Karpas-422 (cell line): ENCODE data around the gene BCL11A. TPM values are rescaled to one million over a fixed set of nuclear protein-coding genes. Genes with fewer than 3 reads are reported as not detected.

Experiments used
- DNase-seq: peaks from one replicate; pipeline ENCODE4 v3.0.0-alpha.2; 2015
- H2AFZ ChIP-seq: fragments of 200-600 bp; sonication (generic); 2 replicates; pipeline ENCODE4 v1.6.1; 2014; ENCODE audit warnings: antibody characterized with exemption, low read length, mixed read lengths
- H3K27ac ChIP-seq: fragments of 200-600 bp; sonication (generic); 2 replicates; pipeline ENCODE4 v1.5.1; 2014; ENCODE audit warnings: mild to moderate bottlenecking, low read length, moderate library complexity
- H3K27me3 ChIP-seq: fragments of 200-600 bp; sonication (generic); 2 replicates; pipeline ENCODE4 v1.6.1; 2014; ENCODE audit warnings: low read length, mixed read lengths
- H3K36me3 ChIP-seq: fragments of 200-600 bp; sonication (generic); 2 replicates; pipeline ENCODE4 v1.6.1; 2014; ENCODE audit warnings: low read length, mixed read lengths; ENCODE audit not compliant: insufficient read depth
- H3K4me1 ChIP-seq: fragments of 200-600 bp; sonication (generic); 2 replicates; pipeline ENCODE4 v1.6.1; 2014; ENCODE audit warnings: mild to moderate bottlenecking, low read length, mixed read lengths
- H3K4me2 ChIP-seq: fragments of 200-600 bp; sonication (generic); 2 replicates; pipeline ENCODE4 v1.6.1; 2014; ENCODE audit warnings: low read length, low read depth, mild to moderate bottlenecking; ENCODE audit not compliant: poor library complexity, severe bottlenecking
- H3K4me3 ChIP-seq: fragments of 200-600 bp; sonication (generic); 2 replicates; pipeline ENCODE4 v1.5.1; 2014; ENCODE audit warnings: mild to moderate bottlenecking, antibody characterized with exemption, low read length, mixed read lengths
- H3K79me2 ChIP-seq: fragments of 200-600 bp; sonication (generic); 2 replicates; pipeline ENCODE4 v1.6.1; 2014; ENCODE audit warnings: mild to moderate bottlenecking, low read length, mixed read lengths
- H3K9ac ChIP-seq: fragments of 200-600 bp; sonication (generic); 2 replicates; pipeline ENCODE4 v1.6.0; 2014; ENCODE audit warnings: low read length
- H3K9me2 ChIP-seq: fragments of 200-600 bp; sonication (generic), shearing (Covaris generic); replicated peaks from 2 replicates; pipeline ENCODE4 v1.6.0; 2014; ENCODE audit warnings: mild to moderate bottlenecking, low read length, moderate library complexity; ENCODE audit not compliant: insufficient read depth
- H3K9me3 ChIP-seq: fragments of 300-700, 200-600 bp; sonication (generic); 2 replicates; pipeline ENCODE4 v1.6.1; 2014; ENCODE audit warnings: low read length, mixed read lengths
- H4K20me1 ChIP-seq: fragments of 200-600 bp; sonication (generic); 2 replicates; pipeline ENCODE4 v1.6.1; 2014; ENCODE audit warnings: mild to moderate bottlenecking, antibody characterized with exemption, low read length, low read depth; ENCODE audit not compliant: insufficient read depth
- total RNA-seq: library from RNA; depleted of rRNA; stranded (reverse); fragments of >200 nt; shearing (Covaris generic); gene quantifications from 2 replicates; pipeline ENCODE4 v1.2.3, GENCODE V29; 2014; ENCODE audit warnings: low replicate concordance

BCL11A gene
- total RNA-seq, 1 experiment from 2014 or later = 190 TPM

DNA sequence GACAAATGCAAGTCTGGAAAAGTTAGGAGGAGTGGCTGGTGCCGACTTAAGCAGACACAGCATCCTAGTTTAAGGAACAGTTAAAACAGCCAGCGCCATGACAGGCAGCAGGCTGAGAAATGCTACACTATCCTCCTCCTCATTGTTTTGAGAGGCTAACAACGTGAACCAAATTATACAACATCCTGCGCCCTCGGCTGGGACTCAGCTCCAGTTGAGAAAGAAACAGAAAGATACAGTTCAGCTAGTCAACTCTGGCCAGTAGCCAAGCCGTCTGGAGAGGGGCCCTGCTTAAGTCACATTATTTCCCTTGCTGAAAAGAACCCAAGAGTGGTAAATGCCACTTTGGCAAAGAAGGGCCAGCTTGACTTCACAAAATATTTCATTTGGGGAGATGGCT, 90.2 kb downstream of the BCL11A start:
- H3K4me1 ChIP-seq = peaks cover 4% of the 10 kb centered on the region; the same call in 1 of the 2 replicates
- DNase-seq = no peak
- H3K4me2 ChIP-seq = no peak overlapping the region
- H3K9ac ChIP-seq = no peak overlapping the region
- no peak overlapping the region for H3K27ac ChIP-seq
- H3K27me3 ChIP-seq = no peaks in the 10 kb centered on the region
- no peaks in the 10 kb centered on the region for H4K20me1 ChIP-seq
- no peak overlapping the region for H3K4me3 ChIP-seq
- H3K9me3 ChIP-seq = no peaks in the 10 kb centered on the region
- H3K9me2 ChIP-seq = peaks cover 2% of the 10 kb centered on the region; the same call in 1 of the 2 replicates
- peaks cover 54% of the 10 kb centered on the region for H3K36me3 ChIP-seq
- H2AFZ ChIP-seq = no peak overlapping the region
- peaks cover 77% of the 10 kb centered on the region for H3K79me2 ChIP-seq

DNA sequence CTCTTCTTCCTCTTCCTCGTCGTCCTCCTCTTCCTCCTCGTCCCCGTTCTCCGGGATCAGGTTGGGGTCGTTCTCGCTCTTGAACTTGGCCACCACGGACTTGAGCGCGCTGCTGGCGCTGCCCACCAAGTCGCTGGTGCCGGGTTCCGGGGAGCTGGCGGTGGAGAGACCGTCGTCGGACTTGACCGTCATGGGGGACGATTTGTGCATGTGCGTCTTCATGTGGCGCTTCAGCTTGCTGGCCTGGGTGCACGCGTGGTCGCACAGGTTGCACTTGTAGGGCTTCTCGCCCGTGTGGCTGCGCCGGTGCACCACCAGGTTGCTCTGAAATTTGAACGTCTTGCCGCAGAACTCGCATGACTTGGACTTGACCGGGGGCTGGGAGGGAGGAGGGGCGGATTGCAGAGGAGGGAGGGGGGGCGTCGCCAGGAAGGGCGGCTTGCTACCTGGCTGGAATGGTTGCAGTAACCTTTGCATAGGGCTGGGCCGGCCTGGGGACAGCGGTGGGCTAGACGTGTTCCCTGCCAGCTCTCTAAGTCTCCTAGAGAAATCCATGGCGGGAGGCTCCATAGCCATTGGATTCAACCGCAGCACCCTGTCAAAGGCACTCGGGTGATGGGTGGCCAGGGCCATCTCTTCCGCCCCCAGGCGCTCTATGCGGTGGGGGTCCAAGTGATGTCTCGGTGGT, 91.9 kb downstream of the BCL11A start:
- Histone ChIP-seq H3K9me2 (no peaks in the 10 kb centered on the region), H3K4me3 (no peak overlapping the region), H4K20me1 (no peaks in the 10 kb centered on the region), H3K27ac (no peak overlapping the region), H3K79me2 (peaks cover 82% of the 10 kb centered on the region), H3K27me3 (no peaks in the 10 kb centered on the region), H2AFZ (no peak overlapping the region), H3K4me1 (peaks cover 4% of the 10 kb centered on the region; the same call in 1 of the 2 replicates), H3K9ac (no peak overlapping the region), H3K36me3 (peaks cover 53% of the 10 kb centered on the region), H3K4me2 (no peak overlapping the region), H3K9me3 (no peaks in the 10 kb centered on the region)
- no peak for DNase-seq

DNA sequence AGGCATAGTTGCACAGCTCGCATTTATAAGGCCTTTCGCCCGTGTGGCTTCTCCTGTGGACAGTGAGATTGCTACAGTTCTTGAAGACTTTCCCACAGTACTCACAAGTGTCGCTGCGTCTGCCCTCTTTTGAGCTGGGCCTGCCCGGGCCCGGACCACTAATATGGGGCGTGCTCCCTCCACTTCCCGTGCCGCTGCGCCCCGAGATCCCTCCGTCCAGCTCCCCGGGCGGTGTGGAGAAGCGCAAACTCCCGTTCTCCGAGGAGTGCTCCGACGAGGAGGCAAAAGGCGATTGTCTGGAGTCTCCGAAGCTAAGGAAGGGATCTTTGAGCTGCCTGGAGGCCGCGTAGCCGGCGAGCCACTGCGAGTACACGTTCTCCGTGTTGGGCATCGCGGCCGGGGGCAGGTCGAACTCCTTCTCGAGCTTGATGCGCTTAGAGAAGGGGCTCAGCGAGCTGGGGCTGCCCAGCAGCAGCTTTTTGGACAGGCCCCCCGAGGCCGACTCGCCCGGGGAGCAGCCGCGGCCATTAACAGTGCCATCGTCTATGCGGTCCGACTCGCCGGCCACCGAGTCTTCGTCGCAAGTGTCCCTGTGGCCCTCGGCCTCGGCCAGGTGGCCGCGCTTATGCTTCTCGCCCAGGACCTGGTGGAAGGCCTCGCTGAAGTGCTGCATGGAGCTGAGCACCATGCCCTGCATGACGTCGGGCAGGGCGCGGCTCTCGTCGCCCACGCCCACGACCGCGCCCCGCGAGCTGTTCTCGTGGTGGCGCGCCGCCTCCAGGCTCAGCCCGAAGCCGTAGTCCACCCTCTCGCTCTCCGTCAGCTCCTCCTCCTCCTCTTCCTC, 92.7 kb downstream of the BCL11A start:
- H3K36me3 ChIP-seq = peaks cover 60% of the 10 kb centered on the region
- H3K9ac ChIP-seq = no peak overlapping the region
- H4K20me1 ChIP-seq = no peaks in the 10 kb centered on the region
- H3K4me2 ChIP-seq = no peak overlapping the region
- H3K79me2 ChIP-seq = peaks cover 82% of the 10 kb centered on the region
- H3K4me3 ChIP-seq = no peak overlapping the region
- H3K9me2 ChIP-seq = no peaks in the 10 kb centered on the region
- DNase-seq = no peak
- H3K27me3 ChIP-seq = no peaks in the 10 kb centered on the region
- H2AFZ ChIP-seq = no peak overlapping the region
- peaks cover 4% of the 10 kb centered on the region; the same call in 1 of the 2 replicates for H3K4me1 ChIP-seq
- no peaks in the 10 kb centered on the region for H3K9me3 ChIP-seq
- no peak overlapping the region for H3K27ac ChIP-seq

DNA sequence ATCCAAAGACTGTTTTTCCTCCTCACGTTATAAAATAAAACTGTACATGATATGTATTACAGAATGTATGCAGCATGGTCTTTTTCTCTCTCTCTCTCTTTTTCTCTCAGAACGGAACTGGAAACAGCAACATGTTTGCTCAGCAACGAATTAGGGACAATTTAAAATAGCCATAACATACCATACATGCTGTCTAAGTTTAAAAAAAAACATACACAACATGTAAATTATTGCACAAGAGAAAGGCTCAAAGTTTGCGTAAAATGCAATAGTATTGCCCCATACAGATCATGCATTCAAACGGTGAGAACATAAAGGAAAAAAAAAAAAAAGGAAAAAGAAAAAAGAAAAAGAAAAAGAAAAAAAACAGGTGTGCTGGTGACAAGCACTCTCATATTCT, 93.6 kb downstream of the BCL11A start:
- Histone ChIP-seq H3K9me3 (no peaks in the 10 kb centered on the region), H3K9me2 (no peaks in the 10 kb centered on the region), H4K20me1 (no peaks in the 10 kb centered on the region), H2AFZ (no peak overlapping the region), H3K27me3 (no peaks in the 10 kb centered on the region), H3K4me2 (no peak overlapping the region), H3K79me2 (peaks cover 82% of the 10 kb centered on the region), H3K27ac (no peak overlapping the region), H3K4me3 (no peak overlapping the region), H3K4me1 (peaks cover 4% of the 10 kb centered on the region; the same call in 1 of the 2 replicates), H3K36me3 (peaks cover 68% of the 10 kb centered on the region), H3K9ac (no peak overlapping the region)
- DNase-seq = no peak

DNA sequence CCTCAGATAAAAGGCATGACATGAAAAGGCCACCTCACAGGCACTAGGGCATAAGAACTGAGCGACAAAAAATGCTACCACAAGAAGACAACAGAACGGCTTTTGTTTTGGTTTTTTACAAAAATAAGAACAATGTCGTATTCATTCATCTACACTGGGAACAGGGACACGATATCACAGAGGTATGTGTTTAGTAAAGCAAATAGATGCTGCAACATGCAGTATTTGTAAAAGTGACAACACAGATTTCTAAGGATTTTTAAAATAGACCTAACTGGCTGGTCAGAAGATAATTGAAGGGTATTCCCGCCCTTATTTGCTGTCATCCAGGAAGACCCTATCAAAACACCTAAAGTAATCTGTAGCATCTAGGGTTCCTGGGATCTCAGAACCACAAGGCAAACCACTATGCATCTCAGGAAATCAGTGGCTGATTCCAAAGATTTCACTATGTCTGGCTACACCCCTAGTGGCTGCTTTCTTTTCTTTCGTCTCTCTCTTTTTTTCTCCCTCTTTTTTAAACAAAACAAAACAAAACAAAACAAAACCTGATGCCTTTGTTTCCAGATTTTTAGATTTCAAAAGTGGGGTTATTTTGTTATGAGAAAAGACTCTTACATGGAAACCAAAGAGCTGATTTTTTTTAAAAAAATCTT, 97.2 kb downstream of the BCL11A start:
- peak overlapping the region; percentile 5; the same call in 1 of the 2 replicates for H3K27ac ChIP-seq
- H3K9me2 ChIP-seq = no peaks in the 10 kb centered on the region
- H3K4me1 ChIP-seq = peaks cover 4% of the 10 kb centered on the region; the same call in 1 of the 2 replicates
- peaks cover 59% of the 10 kb centered on the region for H3K79me2 ChIP-seq
- no peaks in the 10 kb centered on the region for H3K9me3 ChIP-seq
- H2AFZ ChIP-seq = no peak overlapping the region
- no peak overlapping the region for H3K4me2 ChIP-seq
- peaks cover 51% of the 10 kb centered on the region for H3K36me3 ChIP-seq
- no peak overlapping the region for H3K9ac ChIP-seq
- no peak for DNase-seq
- H3K27me3 ChIP-seq = no peaks in the 10 kb centered on the region
- no peak overlapping the region for H3K4me3 ChIP-seq
- no peaks in the 10 kb centered on the region for H4K20me1 ChIP-seq

DNA sequence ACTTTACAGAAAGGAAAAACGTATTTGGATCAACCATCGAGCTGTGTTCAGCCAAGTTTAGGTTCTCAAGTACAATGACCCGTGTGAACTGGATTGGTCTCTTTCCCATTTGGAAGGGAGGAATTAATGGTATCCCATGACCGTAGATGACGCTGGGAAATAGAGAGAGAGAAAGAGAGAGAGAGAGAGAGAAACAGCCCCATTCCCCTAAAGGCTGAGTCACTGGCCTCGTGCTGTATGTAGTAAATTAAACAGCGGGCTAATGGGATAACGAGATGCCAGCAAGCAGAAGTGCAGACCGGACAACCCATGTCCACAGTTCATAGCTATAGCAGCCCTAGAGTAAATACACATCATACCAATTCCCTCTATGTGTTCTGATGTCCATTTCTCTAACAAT, 99.6 kb downstream of the BCL11A start:
- peaks cover 2% of the 10 kb centered on the region for H3K4me1 ChIP-seq
- peaks cover 32% of the 10 kb centered on the region for H3K36me3 ChIP-seq
- H3K9ac ChIP-seq = no peak overlapping the region
- no peaks in the 10 kb centered on the region for H3K27me3 ChIP-seq
- no peak overlapping the region for H3K4me3 ChIP-seq
- no peak overlapping the region for H3K27ac ChIP-seq
- no peaks in the 10 kb centered on the region for H4K20me1 ChIP-seq
- H2AFZ ChIP-seq = no peak overlapping the region
- no peak for DNase-seq
- H3K79me2 ChIP-seq = peaks cover 41% of the 10 kb centered on the region
- H3K9me3 ChIP-seq = no peaks in the 10 kb centered on the region
- H3K4me2 ChIP-seq = no peak overlapping the region
- no peaks in the 10 kb centered on the region for H3K9me2 ChIP-seq

DNA sequence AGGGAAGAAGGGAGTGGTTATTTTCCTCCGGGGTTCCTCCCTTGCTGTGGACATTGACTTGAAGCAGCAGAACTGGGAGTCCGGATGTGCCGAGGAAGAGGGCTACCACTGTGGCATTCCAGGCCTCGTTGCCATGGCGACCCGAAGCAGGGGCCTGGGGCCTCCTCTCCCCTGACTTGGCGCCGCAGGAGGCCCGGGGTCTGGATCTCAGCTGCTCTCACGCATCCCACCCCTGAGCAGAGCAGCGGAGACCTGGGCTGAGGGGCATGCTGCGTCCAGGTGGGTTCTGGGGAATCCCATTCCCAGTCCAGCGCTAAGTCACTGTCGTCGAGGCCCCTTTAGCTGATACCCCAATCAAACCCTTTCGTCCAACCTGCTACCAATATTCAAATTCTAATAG, 100.2 kb downstream of the BCL11A start:
- no peaks in the 10 kb centered on the region for H4K20me1 ChIP-seq
- H3K9me3 ChIP-seq = no peaks in the 10 kb centered on the region
- H2AFZ ChIP-seq = no peak overlapping the region
- H3K9ac ChIP-seq = no peak overlapping the region
- no peaks in the 10 kb centered on the region for H3K27me3 ChIP-seq
- H3K4me1 ChIP-seq = peaks cover 5% of the 10 kb centered on the region
- no peaks in the 10 kb centered on the region for H3K9me2 ChIP-seq
- no peak overlapping the region for H3K27ac ChIP-seq
- no peak for DNase-seq
- H3K79me2 ChIP-seq = peaks cover 36% of the 10 kb centered on the region
- no peak overlapping the region for H3K4me2 ChIP-seq
- H3K36me3 ChIP-seq = peaks cover 31% of the 10 kb centered on the region
- H3K4me3 ChIP-seq = no peak overlapping the region

DNA sequence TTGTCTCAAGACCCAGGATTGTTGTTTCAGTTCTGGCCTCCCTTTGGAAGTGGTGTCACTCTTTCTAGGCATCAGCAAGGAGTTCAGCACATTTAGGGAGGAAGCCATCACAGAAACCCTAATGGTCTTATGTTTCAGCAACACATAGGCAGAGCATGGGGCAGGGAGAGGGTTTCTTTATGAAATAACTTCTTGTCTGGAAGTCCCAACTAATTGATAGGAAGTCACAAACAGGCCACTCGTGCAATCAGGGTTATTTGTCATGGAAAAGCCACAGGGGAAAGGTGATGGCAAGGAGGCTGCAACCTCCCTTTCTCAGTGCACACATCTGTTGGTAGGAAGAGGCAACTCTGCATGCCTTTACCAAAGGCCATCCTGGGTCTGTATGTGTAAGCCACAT, 103.0 kb downstream of the BCL11A start:
- Histone ChIP-seq H3K36me3 (peaks cover 16% of the 10 kb centered on the region; the same call in 1 of the 2 replicates), H3K27me3 (no peaks in the 10 kb centered on the region), H3K79me2 (peaks cover 11% of the 10 kb centered on the region), H3K4me2 (no peak overlapping the region), H3K9ac (no peak overlapping the region), H3K9me3 (no peaks in the 10 kb centered on the region), H3K4me3 (no peak overlapping the region), H3K9me2 (no peaks in the 10 kb centered on the region), H4K20me1 (no peaks in the 10 kb centered on the region), H3K4me1 (peaks cover 33% of the 10 kb centered on the region), H3K27ac (peak overlapping the region; percentile 43), H2AFZ (no peak overlapping the region)
- peak; percentile 56 for DNase-seq
